GM19043 (cell line): ENCODE measurements around the gene HSD17B12.
"Not testable (repeated sequence)": the region's sequence is repeated elsewhere in the genome, so short reads cannot be mapped to it uniquely, and the experiment has no call there.

Experiments used
- ATAC-seq: cut with Tn5 transposase; IDR thresholded peaks from one replicate; pipeline ENCODE4 v1.9.1; 2021; ENCODE audit warnings: low read depth; ENCODE audit not compliant: unreplicated experiment

Gene HSD17B12

DNA sequence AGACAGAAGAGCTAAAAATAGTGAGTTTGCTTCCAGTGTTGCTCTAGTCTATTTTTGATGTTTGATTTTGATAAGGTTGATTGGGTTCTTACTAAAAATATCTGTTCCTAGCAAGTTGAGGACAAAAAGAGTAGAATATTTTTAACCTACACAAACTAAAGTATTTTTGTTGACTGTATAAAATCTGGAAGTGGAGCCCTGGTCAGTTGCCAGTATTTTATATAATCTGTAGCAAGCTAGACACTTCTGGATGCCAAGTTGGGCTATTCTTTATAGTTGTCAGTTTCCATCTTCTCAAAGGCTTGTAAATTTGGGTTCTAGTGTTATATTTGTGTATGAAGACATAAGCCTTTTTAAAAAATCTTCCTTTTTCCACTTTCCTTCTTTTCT, 56.7 kb downstream of the HSD17B12 start:
- no peak for ATAC-seq

- ATAC-seq, result no peak
Measured at GRCh38 chr11:43738600-43739409, 58.3 kb downstream of the HSD17B12 start.

GRCh38 chr11:43746670-43747069, 66.1 kb downstream of the HSD17B12 start:
- ATAC-seq, result no peak

- ATAC-seq, result no peak
Measured at GRCh38 chr11:43747130-43747802, 66.7 kb downstream of the HSD17B12 start.

GRCh38 chr11:43748095-43748494, 67.6 kb downstream of the HSD17B12 start:
- no peak for ATAC-seq

GRCh38 chr11:43751726-43752125, 71.2 kb downstream of the HSD17B12 start:
- ATAC-seq, result no peak

- ATAC-seq, result no peak
Measured at GRCh38 chr11:43756575-43756974, 76.0 kb downstream of the HSD17B12 start.

GRCh38 chr11:43758927-43759326, 78.4 kb downstream of the HSD17B12 start:
- ATAC-seq, result no peak

DNA sequence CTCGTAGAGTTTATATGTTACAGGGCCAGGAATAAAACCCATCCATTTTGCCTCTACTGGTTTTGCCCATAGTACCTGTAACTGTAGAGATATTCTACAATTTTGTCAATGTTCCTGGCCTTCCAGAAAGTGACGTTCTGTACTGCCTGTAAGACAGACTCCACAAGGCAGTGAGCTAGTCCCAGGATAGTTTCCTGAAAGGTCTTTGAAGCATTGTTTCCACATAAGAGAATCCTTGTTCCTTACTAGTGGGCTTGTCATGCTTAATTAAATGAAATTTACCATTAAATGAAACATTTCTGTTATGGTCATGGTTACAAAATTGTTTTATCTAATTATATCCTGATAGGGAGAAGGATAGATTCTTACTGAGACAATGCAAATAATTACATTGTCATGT, 80.4 kb downstream of the HSD17B12 start:
- no peak for ATAC-seq

DNA sequence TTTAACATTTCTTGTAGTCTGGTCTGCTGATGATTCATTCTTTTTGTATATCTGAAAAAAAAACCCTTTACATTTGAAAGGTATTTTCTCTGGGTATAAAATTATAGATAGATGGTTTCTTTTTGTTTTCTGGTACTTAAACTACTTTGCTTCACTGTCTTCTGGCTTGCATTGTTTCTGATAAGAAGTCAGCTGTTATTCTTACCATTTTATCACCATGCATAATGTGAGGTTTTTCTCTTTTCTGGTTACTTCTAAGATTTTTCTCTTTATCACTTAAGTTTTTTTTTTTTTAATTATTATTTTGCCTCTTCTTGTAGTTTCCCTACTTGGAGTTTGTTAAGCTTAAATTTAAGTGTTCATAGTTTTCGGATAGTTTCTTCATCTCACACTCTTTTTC, 84.7 kb downstream of the HSD17B12 start:
- no peak for ATAC-seq

GRCh38 chr11:43768654-43769053, 88.1 kb downstream of the HSD17B12 start:
- not testable (repeated sequence) for ATAC-seq

DNA sequence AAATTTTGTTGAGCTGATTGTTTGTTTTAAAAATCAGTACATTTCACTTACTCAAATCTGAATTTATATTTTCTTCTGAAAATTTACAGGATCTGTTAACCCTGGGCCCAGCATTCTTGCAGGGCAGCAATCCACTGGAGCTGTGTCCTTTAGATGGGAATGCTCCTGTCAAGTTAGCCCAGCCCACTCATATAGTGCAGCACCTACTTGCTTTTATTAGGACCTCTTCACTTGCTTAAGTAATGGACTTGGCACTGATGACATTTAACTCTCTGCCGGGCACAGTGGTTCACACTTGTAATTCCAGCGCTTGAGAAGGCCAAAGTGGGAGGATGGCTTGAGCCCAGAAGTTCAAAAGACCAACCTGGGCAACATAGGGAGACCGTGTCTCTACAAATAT, 89.6 kb downstream of the HSD17B12 start:
- ATAC-seq, result no peak

- no peak for ATAC-seq
Measured at GRCh38 chr11:43772733-43773132, 92.2 kb downstream of the HSD17B12 start.

- ATAC-seq, result no peak
Measured at GRCh38 chr11:43774786-43775185, 94.2 kb downstream of the HSD17B12 start.

- ATAC-seq, result no peak
Measured at GRCh38 chr11:43779306-43779705, 98.8 kb downstream of the HSD17B12 start.

- no peak for ATAC-seq
Measured at GRCh38 chr11:43784301-43784700, 103.8 kb downstream of the HSD17B12 start.

DNA sequence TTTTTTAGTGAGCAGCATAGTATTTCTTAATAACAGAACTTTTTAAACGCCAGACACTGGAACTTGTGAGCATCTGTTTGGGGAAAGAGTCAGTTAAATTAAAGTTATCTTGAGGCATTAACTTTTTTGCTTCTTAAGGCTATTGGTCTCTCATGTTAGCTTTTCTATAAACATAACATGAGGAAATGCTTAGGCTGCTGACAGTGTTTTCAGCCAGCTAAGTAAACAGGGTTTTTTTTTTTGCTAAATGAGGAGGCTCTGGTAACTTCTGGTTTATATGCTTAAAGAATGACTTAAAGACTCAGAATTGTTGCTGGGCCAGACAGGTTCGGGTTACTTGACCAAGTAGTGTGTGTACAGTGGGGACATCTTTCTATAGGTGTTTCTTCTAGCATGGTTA, 104.3 kb downstream of the HSD17B12 start:
- no peak for ATAC-seq

DNA sequence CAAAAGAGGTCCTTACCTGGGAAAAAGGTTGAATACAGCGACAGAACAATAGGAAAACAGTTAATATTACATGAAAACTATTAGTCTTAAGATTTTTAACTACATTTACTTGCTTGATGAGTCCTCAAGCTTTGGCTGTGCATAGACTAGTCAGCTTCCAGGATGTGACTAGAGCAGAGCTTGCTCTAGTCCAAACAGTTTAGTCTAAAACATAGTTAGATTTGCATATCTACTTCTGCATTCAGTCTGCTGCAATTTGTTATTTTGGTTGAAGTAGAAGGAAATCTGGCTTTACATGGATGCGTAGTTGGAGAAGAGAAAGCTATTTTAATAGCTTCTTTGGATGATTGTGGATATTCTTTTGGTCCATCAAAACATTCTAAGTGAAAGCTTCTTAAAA, 104.8 kb downstream of the HSD17B12 start:
- ATAC-seq, result no peak

- no peak for ATAC-seq
Measured at GRCh38 chr11:43786016-43786415, 105.5 kb downstream of the HSD17B12 start.

DNA sequence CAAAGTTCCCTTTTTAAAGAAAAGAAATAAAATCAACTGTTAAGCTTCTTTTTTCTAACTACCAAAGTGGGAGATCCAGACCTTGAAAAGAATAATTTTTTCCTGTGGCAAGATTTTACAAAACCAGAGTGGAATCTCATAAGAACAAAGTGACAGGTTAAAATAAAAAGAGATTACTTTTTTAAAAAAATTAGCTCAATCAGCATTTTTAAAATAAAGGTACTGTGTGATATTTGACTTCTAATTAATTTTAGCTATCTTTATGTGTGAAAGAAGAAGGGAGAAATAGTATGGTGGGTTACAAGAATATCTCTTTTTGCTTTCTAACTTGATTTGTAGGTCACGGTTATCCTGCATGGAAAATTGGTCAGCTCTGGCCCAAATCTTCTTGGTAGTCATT, 107.3 kb downstream of the HSD17B12 start:
- no peak for ATAC-seq

DNA sequence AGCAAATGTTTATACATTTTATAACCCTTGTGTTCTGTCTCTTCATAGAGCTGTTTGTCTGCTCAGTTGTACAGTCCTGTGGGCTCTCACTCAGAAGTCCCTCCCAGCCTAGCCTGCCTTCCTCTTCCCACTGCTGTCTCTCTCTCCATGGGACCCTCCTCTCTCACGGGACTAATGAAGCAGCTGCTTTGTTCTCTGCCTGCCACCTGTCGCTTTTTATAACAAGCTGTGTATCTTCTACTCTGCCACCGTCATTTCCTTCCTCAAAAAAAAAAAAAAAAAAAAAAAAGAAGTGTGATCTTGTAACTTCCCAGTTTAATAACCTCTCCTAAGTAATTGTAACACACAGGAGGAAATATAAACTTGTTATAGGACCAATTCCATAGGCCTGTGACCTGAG, 107.9 kb downstream of the HSD17B12 start:
- ATAC-seq, result no peak
